DND-41 (cell line): Measurements from ENCODE around the gene PACRG.

ENCODE experiments used
- ATAC-seq: fragments of 200-7000 bp; cut with Tn5 transposase; 3 replicates; pipeline ENCODE4 v1.9.1; 2021; ENCODE audit warnings: low read depth; ENCODE audit not compliant: insufficient read depth
- DNase-seq: peaks from one replicate; pipeline ENCODE4 v3.0.0-alpha.2; 2020
- H2AFZ ChIP-seq: 2 replicates; pipeline ENCODE4 v1.6.0; 2012; ENCODE audit warnings: low read depth, low read length
- H3K27ac ChIP-seq: 2 replicates; pipeline ENCODE4 v1.5.1; 2012; ENCODE audit warnings: low read length, inconsistent platforms
- H3K27me3 ChIP-seq: fragments of 200-600 bp; sonication (generic); 2 replicates; pipeline ENCODE4 v1.6.0; 2012; ENCODE audit warnings: low read length, mild to moderate bottlenecking, inconsistent platforms; ENCODE audit not compliant: insufficient read depth, poor library complexity
- H3K36me3 ChIP-seq: 2 replicates; pipeline ENCODE4 v1.5.1; 2012; ENCODE audit warnings: low read length, inconsistent platforms; ENCODE audit not compliant: insufficient read depth
- H3K4me1 ChIP-seq: 2 replicates; pipeline ENCODE4 v1.5.1; 2012; ENCODE audit warnings: mild to moderate bottlenecking, low read length; ENCODE audit not compliant: insufficient read depth
- H3K4me2 ChIP-seq: 2 replicates; pipeline ENCODE4 v1.6.0; 2012; ENCODE audit warnings: mild to moderate bottlenecking, moderate library complexity, low read length, inconsistent platforms; ENCODE audit not compliant: insufficient read depth
- H3K4me3 ChIP-seq, 2 experiments: fragments of 200-600 bp in 1 of 2; shearing (Covaris generic) in 1 of 2; 2 replicates each; pipeline ENCODE4 v1.5.1; 2012 to 2016; ENCODE audit warnings: inconsistent platforms in 2 of 2, low read length in 2 of 2, mild to moderate bottlenecking in 2 of 2, low read depth in 1 of 2, moderate library complexity in 1 of 2
- H3K79me2 ChIP-seq: 2 replicates; pipeline ENCODE4 v1.6.0; 2012; ENCODE audit warnings: low read length, inconsistent platforms; ENCODE audit not compliant: insufficient read depth
- H3K9ac ChIP-seq: 2 replicates; pipeline ENCODE4 v1.6.0; 2012; ENCODE audit warnings: low read depth, mild to moderate bottlenecking, inconsistent platforms, low read length, moderate library complexity
- H3K9me3 ChIP-seq: 2 replicates; pipeline ENCODE4 v1.5.1; 2012; ENCODE audit warnings: low read length, moderate library complexity, mild to moderate bottlenecking, inconsistent platforms; ENCODE audit not compliant: insufficient read depth, severe bottlenecking
- H4K20me1 ChIP-seq: 2 replicates; pipeline ENCODE4 v1.6.0; 2012; ENCODE audit warnings: low read length; ENCODE audit not compliant: insufficient read depth
- CTCF ChIP-seq: IDR thresholded peaks from 2 replicates; pipeline ENCODE4 v1.5.1; 2012; ENCODE audit warnings: borderline replicate concordance, low read length, moderate library complexity, mild to moderate bottlenecking; ENCODE audit not compliant: poor library complexity, severe bottlenecking; ENCODE audit errors: extremely low read depth
- EZH2 ChIP-seq: IDR thresholded peaks from 3 replicates; pipeline ENCODE4 v1.6.1; 2012; ENCODE audit warnings: borderline replicate concordance, low read depth, mild to moderate bottlenecking, moderate library complexity, low read length, inconsistent platforms; ENCODE audit not compliant: severe bottlenecking

The PACRG gene

GRCh38 chr6:163197839-163198238 lies 470.1 kb downstream of the PACRG start:
- TF ChIP-seq EZH2 = no peak
- TF ChIP-seq CTCF = no peak
- H3K27me3 ChIP-seq = no peaks in the 10 kb centered on the region
- ATAC-seq = no peak
- H2AFZ ChIP-seq = no peak overlapping the region
- DNase-seq = no peak
- no peak overlapping the region for H3K4me3 ChIP-seq
- H4K20me1 ChIP-seq = no peaks in the 10 kb centered on the region
- no peak overlapping the region for H3K27ac ChIP-seq
- H3K9me3 ChIP-seq = no peaks in the 10 kb centered on the region
- no peak overlapping the region for H3K4me2 ChIP-seq
- H3K4me1 ChIP-seq = no peaks in the 10 kb centered on the region
- no peaks in the 10 kb centered on the region for H3K79me2 ChIP-seq
- no peak overlapping the region for H3K9ac ChIP-seq
- no peaks in the 10 kb centered on the region for H3K36me3 ChIP-seq

- Histone ChIP-seq H3K36me3 (no peaks in the 10 kb centered on the region), H3K27ac (no peak overlapping the region), H3K4me3 (no peak overlapping the region), H2AFZ (no peak overlapping the region), H4K20me1 (no peaks in the 10 kb centered on the region), H3K79me2 (no peaks in the 10 kb centered on the region), H3K4me1 (no peaks in the 10 kb centered on the region), H3K9ac (no peak overlapping the region), H3K4me2 (no peak overlapping the region), H3K9me3 (no peaks in the 10 kb centered on the region), H3K27me3 (no peaks in the 10 kb centered on the region)
- DNase-seq = no peak
- ATAC-seq = no peak
- TF ChIP-seq EZH2 (no peak), CTCF (no peak)
These were observed 470.6 kb downstream of the PACRG start for GRCh38 chr6:163198396-163198795.

GRCh38 chr6:163199371-163199770 lies 471.6 kb downstream of the PACRG start:
- DNase-seq = no peak
- H3K27ac ChIP-seq = no peak overlapping the region
- TF ChIP-seq CTCF (no peak), EZH2 (no peak)
- no peaks in the 10 kb centered on the region for H4K20me1 ChIP-seq
- H3K9ac ChIP-seq = no peak overlapping the region
- ATAC-seq = no peak
- H3K4me3 ChIP-seq = no peak overlapping the region
- no peaks in the 10 kb centered on the region for H3K9me3 ChIP-seq
- no peaks in the 10 kb centered on the region for H3K4me1 ChIP-seq
- no peak overlapping the region for H3K4me2 ChIP-seq
- H3K27me3 ChIP-seq = no peaks in the 10 kb centered on the region
- no peaks in the 10 kb centered on the region for H3K79me2 ChIP-seq
- H3K36me3 ChIP-seq = no peaks in the 10 kb centered on the region
- H2AFZ ChIP-seq = no peak overlapping the region

- ATAC-seq (no peak), DNase-seq (no peak)
- H3K79me2 ChIP-seq = no peaks in the 10 kb centered on the region
- no peaks in the 10 kb centered on the region for H3K9me3 ChIP-seq
- H3K27ac ChIP-seq = no peak overlapping the region
- TF ChIP-seq CTCF (no peak), EZH2 (no peak)
- H3K4me1 ChIP-seq = no peaks in the 10 kb centered on the region
- H3K9ac ChIP-seq = no peak overlapping the region
- H2AFZ ChIP-seq = no peak overlapping the region
- H3K27me3 ChIP-seq = no peaks in the 10 kb centered on the region
- no peak overlapping the region for H3K4me2 ChIP-seq
- H3K4me3 ChIP-seq = no peak overlapping the region
- H4K20me1 ChIP-seq = no peaks in the 10 kb centered on the region
- no peaks in the 10 kb centered on the region for H3K36me3 ChIP-seq
These were observed 472.5 kb downstream of the PACRG start for GRCh38 chr6:163200289-163200688.
